H7 (cell line): ENCODE results near the gene TTYH2. TPM values are rescaled to one million over a fixed set of nuclear protein-coding genes. Genes with fewer than 3 reads are reported as not detected.
"Not testable (repeated sequence)": the region's sequence is repeated elsewhere in the genome, so short reads cannot be mapped to it uniquely, and the experiment has no call there.

Source experiments
- DNase-seq: peaks from one replicate; pipeline ENCODE4 v3.0.0; 2012
- H3K27me3 ChIP-seq: 2 replicates; pipeline ENCODE4 v1.6.0; 2011; ENCODE audit warnings: mild to moderate bottlenecking, low read length; ENCODE audit not compliant: control insufficient read depth, insufficient read depth
- H3K36me3 ChIP-seq: replicated peaks from 2 replicates; pipeline ENCODE4 v1.5.1; 2011; ENCODE audit warnings: low read length; ENCODE audit not compliant: control insufficient read depth, insufficient read depth
- H3K4me3 ChIP-seq: 2 replicates; pipeline ENCODE4 v1.5.1; 2011; ENCODE audit warnings: low read depth, mild to moderate bottlenecking, control low read depth, low read length, moderate library complexity; ENCODE audit not compliant: insufficient read depth
- total RNA-seq: library from RNA; depleted of rRNA; stranded (reverse); fragments of >200 nt; shearing (Covaris generic); gene quantifications from 2 replicates; pipeline ENCODE4 v1.2.3, GENCODE V29; 2014

TTYH2 gene
- total RNA-seq, 1 experiment from 2014 or later, result 2.5 TPM

GRCh38 chr17:74267987-74268499, 54.7 kb downstream of the TTYH2 start:
- Histone ChIP-seq H3K4me3 (no peak overlapping the region), H3K27me3 (no peaks in the 10 kb centered on the region; the same call in 1 of the 2 replicates), H3K36me3 (no peaks in the 10 kb centered on the region)
- DNase-seq, result no peak

- Histone ChIP-seq H3K27me3 (no peaks in the 10 kb centered on the region; the same call in 1 of the 2 replicates), H3K4me3 (no peak overlapping the region), H3K36me3 (no peaks in the 10 kb centered on the region)
- no peak for DNase-seq
These were observed 55.2 kb downstream of the TTYH2 start for GRCh38 chr17:74268558-74268957.

GRCh38 chr17:74270333-74270732, 57.0 kb downstream of the TTYH2 start:
- DNase-seq, result no peak
- H3K4me3 ChIP-seq, result no peak overlapping the region
- H3K27me3 ChIP-seq, result peaks cover 5% of the 10 kb centered on the region
- no peaks in the 10 kb centered on the region for H3K36me3 ChIP-seq

GRCh38 chr17:74271281-74271680, 57.9 kb downstream of the TTYH2 start:
- Histone ChIP-seq H3K27me3 (peaks cover 5% of the 10 kb centered on the region), H3K4me3 (no peak overlapping the region), H3K36me3 (no peaks in the 10 kb centered on the region)
- peak; percentile 63 for DNase-seq

DNA sequence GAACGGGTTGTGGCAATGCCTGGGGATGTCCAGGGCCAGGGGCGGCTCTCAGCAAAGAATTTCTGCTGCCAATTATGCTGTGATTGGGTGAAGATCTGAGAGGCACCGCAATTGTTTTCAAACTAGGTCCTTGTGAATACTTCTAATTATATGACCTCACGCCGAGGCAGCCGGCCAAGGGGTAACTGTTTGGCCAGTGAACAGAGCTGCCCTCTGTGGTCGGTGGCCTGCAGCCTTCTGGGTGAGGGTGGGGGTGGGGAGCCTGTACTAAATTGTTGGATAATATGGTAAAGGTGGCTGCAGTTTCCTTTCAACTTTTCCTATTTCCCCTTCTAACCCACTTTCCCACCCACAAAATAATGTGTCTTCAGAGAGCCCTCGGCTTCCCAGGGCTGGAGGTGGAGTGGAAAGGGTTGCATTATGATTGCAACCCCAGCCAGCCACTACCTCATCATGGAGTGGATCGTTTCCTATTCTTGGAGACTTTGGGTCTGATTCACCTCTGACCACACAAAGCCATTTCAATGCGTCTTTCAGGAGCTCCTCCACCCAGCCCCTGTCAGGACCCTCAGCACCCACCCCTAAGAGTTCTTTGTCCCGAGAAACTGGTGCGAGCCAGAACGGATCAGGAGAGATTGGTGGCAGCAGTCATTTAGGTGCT, 58.7 kb downstream of the TTYH2 start:
- Histone ChIP-seq H3K4me3 (no peak overlapping the region), H3K27me3 (peaks cover 5% of the 10 kb centered on the region), H3K36me3 (no peaks in the 10 kb centered on the region)
- DNase-seq, result no peak

- Histone ChIP-seq H3K27me3 (peaks cover 5% of the 10 kb centered on the region), H3K4me3 (no peak overlapping the region), H3K36me3 (no peaks in the 10 kb centered on the region)
- DNase-seq, result peak; percentile 73
These were observed 59.4 kb downstream of the TTYH2 start for GRCh38 chr17:74272731-74273201.

- Histone ChIP-seq H3K27me3 (peaks cover 5% of the 10 kb centered on the region), H3K4me3 (peak within 1 kb of the TSS; percentile 17), H3K36me3 (no peaks in the 10 kb centered on the region)
- DNase-seq, result peak; percentile 87
These were observed 60.8 kb downstream of the TTYH2 start, which contains the start of gene DNAI2 for GRCh38 chr17:74274060-74274708. Gene DNAI2 (plus strand): TSS chr17:74274234. CDS start chr17:74281818, 7,584 bp downstream.

DNA sequence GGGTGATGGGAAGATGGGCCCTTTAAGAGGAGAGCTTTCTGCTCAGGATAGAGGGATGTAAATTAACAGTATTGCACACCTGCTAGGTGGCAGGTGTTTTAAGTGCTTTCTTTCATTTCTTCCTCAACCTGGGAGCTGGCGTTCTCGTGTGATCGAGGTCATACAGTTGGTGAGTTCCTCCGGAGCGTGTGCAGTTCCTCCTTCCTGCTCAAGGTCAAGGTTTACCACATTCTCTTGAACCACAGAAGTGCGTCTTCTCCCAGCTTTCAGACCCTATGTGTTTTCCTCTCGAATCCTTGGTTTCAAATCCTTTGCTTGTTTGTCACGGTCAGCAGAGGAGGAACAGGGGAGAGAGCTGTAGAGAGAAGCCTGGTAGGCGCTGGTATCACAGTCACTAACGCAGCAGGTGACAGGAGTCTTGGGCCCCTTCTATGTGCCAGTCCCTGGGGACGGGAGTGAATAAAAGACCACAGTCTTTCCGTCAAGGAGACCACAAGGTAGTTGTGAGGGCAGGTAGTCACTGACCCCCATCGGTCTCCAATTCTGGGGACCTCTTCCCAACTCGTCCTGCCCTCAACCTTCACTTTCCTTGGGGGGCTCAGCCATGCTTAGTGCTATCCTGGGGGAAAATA, 61.5 kb downstream of the TTYH2 start:
- no peak for DNase-seq
- Histone ChIP-seq H3K4me3 (no peak overlapping the region), H3K27me3 (peaks cover 5% of the 10 kb centered on the region), H3K36me3 (no peaks in the 10 kb centered on the region)

DNA sequence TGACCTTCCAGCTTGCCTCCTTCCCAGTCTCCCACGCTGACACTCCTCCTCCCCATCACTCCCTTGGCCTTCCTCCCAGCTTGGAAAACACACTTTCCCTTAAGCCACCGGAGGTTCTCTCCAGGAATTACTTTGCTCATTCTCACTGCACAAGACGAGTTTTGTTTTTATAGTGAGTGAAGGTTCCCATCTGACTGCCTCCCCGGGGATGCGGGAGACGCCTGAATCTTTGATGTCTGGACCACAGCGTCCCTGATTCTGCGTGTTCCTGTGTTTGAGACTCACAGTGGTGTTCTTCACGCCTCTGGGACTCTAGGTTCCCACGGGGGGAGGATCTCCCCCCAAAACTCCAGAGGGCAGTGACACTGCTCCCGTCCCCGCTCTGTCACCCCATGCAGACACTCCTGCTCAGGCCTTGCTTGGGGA, 62.7 kb downstream of the TTYH2 start:
- Histone ChIP-seq H3K27me3 (peaks cover 5% of the 10 kb centered on the region), H3K4me3 (no peak overlapping the region), H3K36me3 (no peaks in the 10 kb centered on the region)
- no peak for DNase-seq

DNA sequence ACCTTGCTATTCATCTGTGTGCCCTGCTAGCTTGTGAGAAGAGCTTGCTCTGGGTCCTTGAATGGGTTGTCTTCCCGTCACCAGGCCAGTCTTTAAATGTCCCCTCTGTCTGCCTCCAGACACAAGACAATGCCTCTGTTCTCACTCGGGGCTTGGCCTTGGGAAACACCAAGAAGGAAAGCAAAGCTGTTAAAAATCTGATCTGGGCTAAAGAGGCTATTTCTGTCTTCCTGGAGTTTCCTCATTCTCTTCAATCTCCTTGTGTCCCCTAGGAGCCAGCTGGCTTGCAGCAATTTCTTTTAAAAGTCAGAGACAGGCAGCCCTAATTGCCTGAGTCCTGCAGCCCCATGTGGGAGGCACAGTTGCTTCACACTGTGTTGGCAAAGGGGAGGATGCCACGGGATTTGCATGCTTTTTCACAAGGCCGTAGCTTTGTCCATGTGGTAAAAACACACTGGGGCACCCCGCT, 63.2 kb downstream of the TTYH2 start:
- no peak for DNase-seq

GRCh38 chr17:74277935-74278334, 64.6 kb downstream of the TTYH2 start:
- DNase-seq, result no peak
- H3K27me3 ChIP-seq, result peaks cover 5% of the 10 kb centered on the region
- H3K4me3 ChIP-seq, result no peak overlapping the region
- H3K36me3 ChIP-seq, result no peaks in the 10 kb centered on the region

More for the DNA sequence above, 63.2 kb downstream of the TTYH2 start:
- H3K27me3 ChIP-seq, result peaks cover 5% of the 10 kb centered on the region
- no peaks in the 10 kb centered on the region for H3K36me3 ChIP-seq
- no peak overlapping the region for H3K4me3 ChIP-seq

GRCh38 chr17:74279617-74280016, 66.2 kb downstream of the TTYH2 start:
- not testable (repeated sequence) for H3K36me3 ChIP-seq, DNase-seq, H3K27me3 ChIP-seq

DNA sequence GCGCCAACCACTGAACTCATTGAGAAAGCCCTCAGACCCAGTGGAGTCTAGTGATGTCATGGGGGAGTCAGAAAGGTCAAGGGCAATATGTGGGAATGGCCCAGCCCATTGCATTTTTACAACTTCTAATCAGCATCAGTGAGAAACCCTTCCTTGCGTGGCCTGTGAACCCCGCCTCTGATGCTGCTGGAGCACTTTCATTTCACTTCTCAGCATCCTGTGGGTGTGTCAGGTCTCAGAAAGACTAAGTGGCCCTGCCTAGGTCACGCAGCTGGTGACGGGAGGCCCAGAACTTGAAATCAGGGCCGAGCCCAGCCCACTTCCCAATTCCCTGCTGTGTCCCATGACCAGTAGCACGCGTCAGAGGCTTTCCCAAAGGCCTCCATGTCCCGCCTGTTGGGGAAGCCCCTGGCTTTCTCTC, 66.7 kb downstream of the TTYH2 start:
- DNase-seq, result no peak
- Histone ChIP-seq H3K4me3 (no peak overlapping the region), H3K36me3 (no peaks in the 10 kb centered on the region), H3K27me3 (no peaks in the 10 kb centered on the region)

More at GRCh38 chr17:74279617-74280016, 66.2 kb downstream of the TTYH2 start:
- not testable (repeated sequence) for H3K4me3 ChIP-seq

DNA sequence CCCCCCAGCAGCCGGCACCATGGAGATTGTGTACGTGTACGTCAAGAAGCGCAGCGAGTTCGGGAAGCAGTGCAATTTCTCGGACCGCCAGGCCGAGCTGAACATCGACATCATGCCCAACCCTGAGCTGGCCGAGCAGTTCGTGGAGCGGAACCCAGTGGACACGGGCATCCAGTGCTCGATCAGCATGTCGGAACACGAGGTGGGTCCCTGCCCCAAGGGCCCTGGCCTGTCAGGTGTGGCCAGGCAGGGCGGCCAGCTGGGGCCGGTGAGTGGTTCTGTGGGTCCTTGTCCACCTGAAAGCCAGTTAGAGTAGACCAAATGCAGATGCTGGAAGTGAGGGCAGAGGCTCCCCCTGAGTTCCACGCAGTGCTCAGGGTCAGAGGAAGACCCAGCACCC, 68.4 kb downstream of the TTYH2 start:
- Histone ChIP-seq H3K4me3 (no peak overlapping the region), H3K36me3 (no peaks in the 10 kb centered on the region), H3K27me3 (no peaks in the 10 kb centered on the region)
- DNase-seq, result no peak

- H3K36me3 ChIP-seq, H3K4me3 ChIP-seq, DNase-seq, H3K27me3 ChIP-seq: not testable (repeated sequence)
These were observed 68.9 kb downstream of the TTYH2 start for GRCh38 chr17:74282274-74282586.
